Thyroid gland (tissue), 4 donors: Measurements from ENCODE around the gene BTBD19. TPM values are rescaled to one million over a fixed set of nuclear protein-coding genes. Genes with fewer than 3 reads are reported as not detected.

Experiments
- DNase-seq, 2 donors: peaks; one replicate each; pipeline ENCODE4 v3.0.0-alpha.2; 2019
- H3K27ac ChIP-seq, 3 donors: fragments of 200-600 bp; sonication (generic); 1 replicate in 2 of 3; 2 replicates in 1 of 3; pipeline ENCODE4 v1.5.1; 2016 to 2019; ENCODE audit warnings: mild to moderate bottlenecking in 1 of 3, moderate library complexity in 1 of 3
- H3K27me3 ChIP-seq: fragments of 200-600 bp; sonication (generic); one replicate; pipeline ENCODE4 v1.5.1; 2019
- H3K36me3 ChIP-seq, 2 donors: fragments of 200-600 bp; sonication (generic); one replicate each; pipeline ENCODE4 v1.5.1; 2016 to 2019
- H3K4me1 ChIP-seq, 2 donors: fragments of 200-600 bp; sonication (generic); one replicate each; pipeline ENCODE4 v1.5.1; 2017 to 2019
- H3K4me3 ChIP-seq, 3 donors: fragments of 200-600 bp; sonication (generic); replicated peaks in 1 of 3; 1 replicate in 2 of 3; 2 replicates in 1 of 3; pipeline ENCODE4 v1.5.1; 2016; ENCODE audit warnings: mild to moderate bottlenecking in 1 of 3
- H3K9me3 ChIP-seq: fragments of 200-600 bp; sonication (generic); one replicate; pipeline ENCODE4 v1.5.1; 2017
- POLR2A ChIP-seq, 2 donors: fragments of 450-650 bp; IDR thresholded peaks; one replicate each; pipeline ENCODE4 v1.6.1; 2017; ENCODE audit warnings: antibody characterized with exemption in 2 of 2, mild to moderate bottlenecking in 2 of 2, moderate library complexity in 1 of 2
- WGBS, 2 donors: methylation state at CpG; one replicate each; pipeline ENCODE4 v1.1.5; 2017; 5-methylcytosine and 5-hydroxymethylcytosine counted together
- intact Hi-C: fragments of 100-400 bp; cut with DNase I; formaldehyde crosslinking; loops from one replicate; pipeline ENCODE4 v1.15.1; 2023
- total RNA-seq, 4 donors: library from RNA; depleted of rRNA; stranded (reverse); fragments of >200 nt; gene quantifications; one replicate each; pipeline ENCODE4 v1.2.3, GENCODE V29; 2016
- TF ChIP-seq, protein P1 (sequence below), 6 experiments: fragments of 200-600 bp in 3 of 6; fragments of 450-650 bp in 3 of 6; sonication (generic) in 3 of 6; IDR thresholded peaks; one replicate each; pipeline ENCODE4 v1.5.1; 2016 to 2019; ENCODE audit warnings: antibody characterized with exemption in 6 of 6, mild to moderate bottlenecking in 2 of 6, inconsistent platforms in 1 of 6, moderate library complexity in 1 of 6

The BTBD19 gene
- total RNA-seq, 4 donors from 2014 or later = 7.3 to 14.9 (median 9.2) TPM

DNA sequence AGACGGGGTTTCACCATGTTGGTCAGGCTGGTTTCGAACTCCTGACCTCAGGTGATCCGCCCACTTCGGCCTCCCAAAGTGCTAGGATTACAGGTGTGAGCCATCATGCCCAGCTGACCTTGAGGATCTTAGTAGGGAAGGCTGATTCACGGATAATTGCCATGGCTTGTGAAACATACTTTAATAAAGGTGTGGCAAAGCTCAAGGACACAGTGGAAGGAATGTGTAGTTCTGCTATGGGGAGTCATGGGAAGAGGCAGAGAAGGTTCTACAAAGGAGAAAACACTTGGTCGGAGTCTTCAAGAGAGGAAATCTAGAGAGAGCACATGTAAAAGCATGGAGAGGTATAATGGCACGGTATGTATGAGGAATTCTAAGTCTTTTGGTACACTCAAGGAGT, 47.4 kb downstream of the BTBD19 start:
- Histone ChIP-seq H3K4me1 (peaks cover 0 to under 1% of the 10 kb centered on the region in 2 donors), H3K9me3 (no peaks in the 10 kb centered on the region), H3K36me3 (peaks cover 0 to 6% of the 10 kb centered on the region in 2 donors), H3K4me3 (no peak overlapping the region), H3K27ac (no peak overlapping the region), H3K27me3 (no peaks in the 10 kb centered on the region)
- DNase-seq = no peak
- intact Hi-C loops = no loop called here
- TF ChIP-seq POLR2A (IDR thresholded peaks at IDR 0.05) = no peak
- TF ChIP-seq, protein P1, sequence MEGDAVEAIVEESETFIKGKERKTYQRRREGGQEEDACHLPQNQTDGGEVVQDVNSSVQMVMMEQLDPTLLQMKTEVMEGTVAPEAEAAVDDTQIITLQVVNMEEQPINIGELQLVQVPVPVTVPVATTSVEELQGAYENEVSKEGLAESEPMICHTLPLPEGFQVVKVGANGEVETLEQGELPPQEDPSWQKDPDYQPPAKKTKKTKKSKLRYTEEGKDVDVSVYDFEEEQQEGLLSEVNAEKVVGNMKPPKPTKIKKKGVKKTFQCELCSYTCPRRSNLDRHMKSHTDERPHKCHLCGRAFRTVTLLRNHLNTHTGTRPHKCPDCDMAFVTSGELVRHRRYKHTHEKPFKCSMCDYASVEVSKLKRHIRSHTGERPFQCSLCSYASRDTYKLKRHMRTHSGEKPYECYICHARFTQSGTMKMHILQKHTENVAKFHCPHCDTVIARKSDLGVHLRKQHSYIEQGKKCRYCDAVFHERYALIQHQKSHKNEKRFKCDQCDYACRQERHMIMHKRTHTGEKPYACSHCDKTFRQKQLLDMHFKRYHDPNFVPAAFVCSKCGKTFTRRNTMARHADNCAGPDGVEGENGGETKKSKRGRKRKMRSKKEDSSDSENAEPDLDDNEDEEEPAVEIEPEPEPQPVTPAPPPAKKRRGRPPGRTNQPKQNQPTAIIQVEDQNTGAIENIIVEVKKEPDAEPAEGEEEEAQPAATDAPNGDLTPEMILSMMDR (IDR thresholded peaks at IDR 0.05) = no peak
- WGBS, 2 donors = 86 to 96% methylated on average over 7 of the region's 7 CpGs

DNA sequence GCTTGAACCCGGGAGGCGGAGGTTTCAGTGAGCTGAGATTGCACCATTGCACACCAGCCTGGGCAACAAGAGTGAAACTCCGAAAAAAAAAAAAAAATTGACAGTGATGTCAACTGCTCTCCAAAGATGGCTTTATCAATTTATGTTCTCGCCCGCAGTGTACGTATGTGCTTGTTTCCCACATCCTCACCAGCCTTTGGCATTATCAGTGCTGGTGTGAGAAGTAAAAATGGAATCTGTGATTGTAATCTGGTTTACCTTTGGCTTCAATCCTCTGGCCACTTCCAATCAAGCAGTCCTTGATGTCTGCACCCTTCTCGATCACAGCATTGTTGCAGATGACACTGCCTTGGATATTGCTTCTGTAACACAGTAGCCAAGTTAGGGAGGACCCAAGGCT, 49.1 kb downstream of the BTBD19 start:
- Histone ChIP-seq H3K4me1 (peaks cover 0 to 5% of the 10 kb centered on the region in 2 donors), H3K27ac (no peak overlapping the region), H3K9me3 (no peaks in the 10 kb centered on the region), H3K4me3 (no peak overlapping the region), H3K27me3 (no peaks in the 10 kb centered on the region), H3K36me3 (peaks cover 0 to 6% of the 10 kb centered on the region in 2 donors)
- no peak for DNase-seq
- WGBS, 2 donors = 95 to 97% methylated on average over 7 of the region's 7 CpGs
- TF ChIP-seq, protein P1 (IDR thresholded peaks at IDR 0.05) = no peak
- TF ChIP-seq POLR2A (IDR thresholded peaks at IDR 0.05) = no peak
- intact Hi-C loops = no loop called here

DNA sequence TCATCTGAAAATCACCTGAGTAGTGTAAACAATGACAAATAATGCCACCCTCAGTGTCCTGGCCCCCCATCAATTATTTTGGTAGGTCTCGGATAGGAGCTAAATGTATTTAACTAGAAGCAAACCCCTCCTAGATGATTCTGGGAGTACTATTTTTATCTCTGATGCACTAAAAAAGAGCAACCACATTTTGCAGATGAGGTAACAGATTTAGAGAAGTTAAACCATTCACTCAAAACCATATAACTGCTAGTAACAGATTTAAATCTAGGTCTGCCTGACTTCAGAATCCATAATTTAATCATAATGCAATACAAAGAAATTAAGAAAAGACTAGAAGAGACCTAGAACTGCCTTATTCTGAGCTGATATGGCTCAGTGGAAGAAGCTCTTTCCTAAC, 52.0 kb downstream of the BTBD19 start:
- intact Hi-C loops = no loop called here
- Histone ChIP-seq H3K27me3 (no peaks in the 10 kb centered on the region), H3K27ac (no peak overlapping the region), H3K9me3 (no peaks in the 10 kb centered on the region), H3K4me3 (no peak overlapping the region), H3K4me1 (peaks cover 0 to 5% of the 10 kb centered on the region in 2 donors), H3K36me3 (peaks cover 0 to 6% of the 10 kb centered on the region in 2 donors)
- no peak for TF ChIP-seq POLR2A (IDR thresholded peaks at IDR 0.05)
- TF ChIP-seq, protein P1 (IDR thresholded peaks at IDR 0.05) = no peak
- 84 to 94% methylated on average over 1 of the region's 1 CpG for WGBS, 2 donors
- DNase-seq = no peak

DNA sequence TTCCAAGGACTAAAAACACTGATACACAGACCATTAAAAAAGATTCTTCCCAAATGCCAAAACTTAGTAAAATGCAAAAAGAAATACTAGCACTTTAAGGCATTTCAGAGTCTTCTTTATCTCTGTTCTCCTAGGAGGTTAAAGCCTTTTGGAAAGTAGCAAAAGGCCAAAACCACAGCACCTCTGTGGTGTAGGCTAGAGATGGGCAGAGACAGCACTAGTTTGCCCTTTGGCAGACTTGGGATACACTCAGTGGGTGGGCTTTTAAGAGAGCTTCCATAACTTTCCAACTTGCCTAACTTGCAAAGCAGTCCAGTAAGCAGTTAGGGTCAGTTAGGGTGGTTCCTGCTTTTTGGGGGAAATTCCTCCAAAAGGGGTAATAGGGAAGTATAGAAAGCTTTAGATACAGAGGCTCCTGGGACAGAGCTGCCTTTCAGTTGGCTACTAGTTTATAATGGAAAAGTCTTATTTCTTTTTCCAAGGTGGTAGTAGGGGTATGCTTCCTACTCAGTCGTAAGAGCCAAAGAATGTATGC, 52.6 kb downstream of the BTBD19 start:
- Histone ChIP-seq H3K4me3 (no peak overlapping the region), H3K27me3 (no peaks in the 10 kb centered on the region), H3K9me3 (no peaks in the 10 kb centered on the region), H3K36me3 (peaks cover 0 to 6% of the 10 kb centered on the region in 2 donors), H3K27ac (no peak overlapping the region), H3K4me1 (peaks cover 0 to 5% of the 10 kb centered on the region in 2 donors)
- TF ChIP-seq, protein P1 (IDR thresholded peaks at IDR 0.05) = no peak
- TF ChIP-seq POLR2A (IDR thresholded peaks at IDR 0.05) = no peak
- WGBS, 2 donors = 60 to 78% methylated on average over 1 of the region's 1 CpG
- DNase-seq = no peak
- intact Hi-C loops = no loop called here

DNA sequence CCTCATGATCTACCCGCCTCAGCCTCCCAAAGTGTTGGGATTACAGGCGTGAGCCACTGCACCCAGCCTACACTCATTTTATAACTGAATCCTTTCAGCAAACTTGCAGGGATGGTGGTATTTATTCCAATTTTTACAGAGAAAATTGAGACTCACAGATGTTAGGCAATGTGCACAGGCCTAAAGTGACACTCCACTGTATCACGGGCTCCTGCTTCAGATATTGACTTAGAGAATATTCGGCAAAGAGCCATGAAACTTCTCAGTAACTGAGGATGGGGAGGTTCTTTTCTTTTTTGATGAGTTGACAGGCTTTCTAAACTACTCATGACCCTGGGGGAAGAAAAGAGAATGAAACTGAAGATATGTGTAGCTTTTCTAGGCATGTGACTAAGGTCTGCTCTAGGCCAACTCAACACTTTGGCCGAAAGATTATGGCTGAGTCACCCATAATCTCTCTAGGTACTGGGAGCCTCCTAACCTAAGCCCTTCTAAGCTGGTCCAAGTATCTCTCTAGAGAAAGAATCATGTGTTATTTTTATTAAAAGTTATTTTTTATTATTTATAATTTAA, 54.6 kb downstream of the BTBD19 start:
- 73 to 86% methylated on average over 5 of the region's 5 CpGs for WGBS, 2 donors
- TF ChIP-seq POLR2A (IDR thresholded peaks at IDR 0.05) = no peak
- TF ChIP-seq, protein P1 (IDR thresholded peaks at IDR 0.05) = no peak
- H3K9me3 ChIP-seq = no peaks in the 10 kb centered on the region
- H3K27ac ChIP-seq = no peak overlapping the region
- H3K4me3 ChIP-seq = no peak overlapping the region
- DNase-seq = no peak
- H3K27me3 ChIP-seq = no peaks in the 10 kb centered on the region
- H3K36me3 ChIP-seq = no peaks in the 10 kb centered on the region
- peaks cover 0 to 5% of the 10 kb centered on the region in 2 donors for H3K4me1 ChIP-seq
- intact Hi-C loops = no loop called here
